ENCODE data around the gene GATC.

GATC gene

GRCh38 chr12:120413901-120414695 lies 32.1 kb upstream of the GATC start:
- H3K4me1 ChIP-seq (ENCODE audit: insufficient read depth, low read length), result peaks cover 6% of the 10 kb centered on the region; the same call in 1 of the 2 replicates
- H3K36me3 ChIP-seq (ENCODE audit: insufficient read depth, low read depth, low read length), result no peaks in the 10 kb centered on the region
- no peaks in the 10 kb centered on the region for H3K9me3 ChIP-seq (ENCODE audit: insufficient read depth, low read depth, low read length)
- H3K4me3 ChIP-seq (ENCODE audit: low read length), result peak overlapping the region; percentile 36; the same call in 1 of the 2 replicates
- H3K27me3 ChIP-seq (ENCODE audit: insufficient read depth, low read length), result no peaks in the 10 kb centered on the region
- H3K9ac ChIP-seq (ENCODE audit: low read depth, low read length), result peak overlapping the region; percentile 83
- H3K27ac ChIP-seq (ENCODE audit: low read length), result peak overlapping the region; percentile 67

DNA sequence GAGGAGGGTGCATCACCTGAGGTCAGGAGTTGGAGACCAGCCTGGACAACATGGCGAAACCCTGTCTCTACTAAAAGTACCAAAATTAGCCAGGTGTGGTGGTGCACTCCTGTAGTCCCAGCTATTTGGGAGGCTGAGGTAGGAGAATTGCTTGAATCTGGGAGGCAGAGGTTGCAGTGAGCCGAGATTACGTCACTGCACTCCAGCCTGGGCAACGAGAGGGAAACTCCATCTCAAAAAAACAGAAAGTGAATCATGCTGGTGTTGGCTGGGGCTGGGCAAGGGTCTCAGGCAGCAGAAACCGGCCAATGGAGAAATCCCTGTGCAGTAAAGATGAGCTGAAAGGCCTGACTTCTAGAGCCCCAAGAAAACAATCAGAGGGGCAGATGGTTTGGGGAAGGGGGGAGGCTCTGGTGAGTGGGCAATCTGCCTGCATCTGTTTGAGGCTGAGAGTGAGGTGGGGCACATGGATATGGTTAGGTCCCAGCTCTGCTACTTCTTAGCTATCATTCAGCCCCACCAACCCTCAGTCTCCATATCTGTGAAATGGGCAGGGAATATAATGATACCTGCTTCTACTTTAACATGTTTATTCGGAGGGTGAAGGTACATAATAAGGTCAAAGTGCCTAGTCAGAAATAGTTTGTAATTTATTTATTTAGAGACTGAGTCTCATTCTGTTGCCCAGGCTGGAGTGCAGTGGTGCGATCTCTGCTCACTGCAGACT lies 29.6 kb upstream of the GATC start:
- Histone ChIP-seq H3K4me1 (ENCODE audit: insufficient read depth, low read length) (peaks cover 6% of the 10 kb centered on the region; the same call in 1 of the 2 replicates), H3K36me3 (ENCODE audit: insufficient read depth, low read depth, low read length) (no peaks in the 10 kb centered on the region), H3K27ac (ENCODE audit: low read length) (no peak overlapping the region), H3K4me3 (ENCODE audit: low read length) (no peak overlapping the region), H3K9ac (ENCODE audit: low read depth, low read length) (no peak overlapping the region), H3K9me3 (ENCODE audit: insufficient read depth, low read depth, low read length) (no peaks in the 10 kb centered on the region), H3K27me3 (ENCODE audit: insufficient read depth, low read length) (no peaks in the 10 kb centered on the region)

GRCh38 chr12:120417917-120418580 lies 28.2 kb upstream of the GATC start:
- Histone ChIP-seq H3K4me1 (ENCODE audit: insufficient read depth, low read length) (peaks cover 6% of the 10 kb centered on the region; the same call in 1 of the 2 replicates), H3K27ac (ENCODE audit: low read length) (no peak overlapping the region), H3K9ac (ENCODE audit: low read depth, low read length) (no peak overlapping the region), H3K9me3 (ENCODE audit: insufficient read depth, low read depth, low read length) (no peaks in the 10 kb centered on the region), H3K4me3 (ENCODE audit: low read length) (no peak overlapping the region), H3K27me3 (ENCODE audit: insufficient read depth, low read length) (no peaks in the 10 kb centered on the region), H3K36me3 (ENCODE audit: insufficient read depth, low read depth, low read length) (no peaks in the 10 kb centered on the region)

GRCh38 chr12:120421701-120422100 lies 24.5 kb upstream of the GATC start:
- Histone ChIP-seq H3K4me3 (ENCODE audit: low read length) (no peak overlapping the region), H3K9me3 (ENCODE audit: insufficient read depth, low read depth, low read length) (no peaks in the 10 kb centered on the region), H3K4me1 (ENCODE audit: insufficient read depth, low read length) (no peaks in the 10 kb centered on the region), H3K36me3 (ENCODE audit: insufficient read depth, low read depth, low read length) (no peaks in the 10 kb centered on the region), H3K9ac (ENCODE audit: low read depth, low read length) (no peak overlapping the region), H3K27ac (ENCODE audit: low read length) (no peak overlapping the region), H3K27me3 (ENCODE audit: insufficient read depth, low read length) (no peaks in the 10 kb centered on the region)

DNA sequence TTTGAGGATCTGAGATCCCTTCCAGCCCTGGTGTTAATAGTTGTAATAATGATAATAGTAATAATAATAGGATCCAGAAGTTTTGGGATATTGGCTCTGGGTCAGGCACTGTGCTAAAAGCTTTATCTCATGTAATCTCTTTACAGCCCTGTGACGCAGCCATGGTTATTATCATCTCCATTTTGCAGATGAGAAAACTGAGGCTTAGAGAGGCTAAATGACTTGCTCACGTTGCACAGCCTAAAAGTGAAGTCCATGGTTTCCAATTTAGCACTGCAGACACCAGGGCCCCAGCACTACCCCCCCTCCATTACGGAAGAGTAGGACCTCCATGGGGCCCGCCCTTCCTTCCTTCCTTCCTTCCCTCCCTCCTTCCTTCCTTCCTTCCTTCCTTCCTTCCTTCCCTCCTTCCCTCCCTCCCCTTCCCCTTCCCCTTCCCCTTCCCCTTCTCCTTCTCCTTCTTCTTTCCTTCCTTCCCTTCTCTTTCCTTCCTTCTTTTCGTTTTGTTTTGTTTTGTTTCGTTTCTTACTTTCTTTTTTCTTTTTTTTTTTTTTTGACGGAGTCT lies 23.3 kb upstream of the GATC start:
- Histone ChIP-seq H3K4me1 (ENCODE audit: insufficient read depth, low read length) (no peaks in the 10 kb centered on the region), H3K27me3 (ENCODE audit: insufficient read depth, low read length) (no peaks in the 10 kb centered on the region), H3K27ac (ENCODE audit: low read length) (no peak overlapping the region), H3K9me3 (ENCODE audit: insufficient read depth, low read depth, low read length) (no peaks in the 10 kb centered on the region), H3K36me3 (ENCODE audit: insufficient read depth, low read depth, low read length) (no peaks in the 10 kb centered on the region), H3K4me3 (ENCODE audit: low read length) (no peak overlapping the region), H3K9ac (ENCODE audit: low read depth, low read length) (no peak overlapping the region)

DNA sequence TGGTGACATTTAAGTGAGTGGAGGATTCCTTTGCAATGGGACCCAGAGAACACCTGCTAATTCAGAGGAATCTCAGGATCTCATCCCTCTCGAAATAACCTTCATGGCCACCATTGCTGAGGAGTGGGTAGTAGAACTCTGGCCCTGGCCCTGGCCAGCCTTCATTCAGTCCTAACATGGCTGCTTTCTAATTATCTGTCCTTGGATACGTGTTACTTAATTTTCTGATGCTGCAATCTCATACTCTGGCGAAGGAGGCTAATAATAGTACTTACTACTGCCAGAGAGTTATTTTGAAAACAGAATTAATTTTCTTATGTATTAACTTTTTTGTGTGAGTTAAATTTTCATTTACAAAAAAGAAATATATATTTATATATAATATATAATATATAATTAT lies 20.4 kb upstream of the GATC start:
- no peak overlapping the region for H3K27ac ChIP-seq (ENCODE audit: low read length)
- no peaks in the 10 kb centered on the region for H3K9me3 ChIP-seq (ENCODE audit: insufficient read depth, low read depth, low read length)
- no peaks in the 10 kb centered on the region for H3K36me3 ChIP-seq (ENCODE audit: insufficient read depth, low read depth, low read length)
- no peaks in the 10 kb centered on the region for H3K4me1 ChIP-seq (ENCODE audit: insufficient read depth, low read length)
- no peaks in the 10 kb centered on the region for H3K27me3 ChIP-seq (ENCODE audit: insufficient read depth, low read length)
- no peak overlapping the region for H3K4me3 ChIP-seq (ENCODE audit: low read length)
- no peak overlapping the region for H3K9ac ChIP-seq (ENCODE audit: low read depth, low read length)

- Histone ChIP-seq H3K36me3 (ENCODE audit: insufficient read depth, low read depth, low read length) (no peaks in the 10 kb centered on the region), H3K9me3 (ENCODE audit: insufficient read depth, low read depth, low read length) (no peaks in the 10 kb centered on the region), H3K27ac (ENCODE audit: low read length) (no peak overlapping the region), H3K4me3 (ENCODE audit: low read length) (no peak overlapping the region), H3K27me3 (ENCODE audit: insufficient read depth, low read length) (no peaks in the 10 kb centered on the region), H3K4me1 (ENCODE audit: insufficient read depth, low read length) (no peaks in the 10 kb centered on the region), H3K9ac (ENCODE audit: low read depth, low read length) (no peak overlapping the region)
Measured at GRCh38 chr12:120428597-120429229, 17.5 kb upstream of the GATC start.

DNA sequence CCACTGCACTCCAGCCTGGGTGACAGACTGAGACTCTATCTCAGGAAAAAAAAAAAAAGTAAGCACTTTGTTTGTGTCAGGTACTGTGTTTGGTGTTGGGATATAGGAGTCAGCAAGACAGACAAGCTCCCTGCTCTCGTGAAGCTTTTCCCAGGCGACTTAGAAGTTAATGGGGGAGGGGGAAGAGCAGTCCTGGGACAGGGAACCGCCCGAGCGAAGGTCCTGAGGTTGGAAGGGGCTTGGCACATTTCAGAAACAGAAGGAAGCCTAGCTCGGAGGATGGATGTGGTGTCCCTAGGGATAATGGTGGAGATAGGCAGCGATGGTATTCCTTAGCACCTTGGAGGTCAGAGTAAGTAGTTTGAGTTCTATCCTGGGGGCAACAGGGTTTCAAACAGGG lies 16.9 kb upstream of the GATC start:
- Histone ChIP-seq H3K27ac (ENCODE audit: low read length) (no peak overlapping the region), H3K4me1 (ENCODE audit: insufficient read depth, low read length) (no peaks in the 10 kb centered on the region), H3K9me3 (ENCODE audit: insufficient read depth, low read depth, low read length) (no peaks in the 10 kb centered on the region), H3K27me3 (ENCODE audit: insufficient read depth, low read length) (no peaks in the 10 kb centered on the region), H3K4me3 (ENCODE audit: low read length) (no peak overlapping the region), H3K9ac (ENCODE audit: low read depth, low read length) (no peak overlapping the region), H3K36me3 (ENCODE audit: insufficient read depth, low read depth, low read length) (no peaks in the 10 kb centered on the region)

GRCh38 chr12:120432772-120433525 lies 13.3 kb upstream of the GATC start:
- H3K27me3 ChIP-seq (ENCODE audit: insufficient read depth, low read length), result no peaks in the 10 kb centered on the region

DNA sequence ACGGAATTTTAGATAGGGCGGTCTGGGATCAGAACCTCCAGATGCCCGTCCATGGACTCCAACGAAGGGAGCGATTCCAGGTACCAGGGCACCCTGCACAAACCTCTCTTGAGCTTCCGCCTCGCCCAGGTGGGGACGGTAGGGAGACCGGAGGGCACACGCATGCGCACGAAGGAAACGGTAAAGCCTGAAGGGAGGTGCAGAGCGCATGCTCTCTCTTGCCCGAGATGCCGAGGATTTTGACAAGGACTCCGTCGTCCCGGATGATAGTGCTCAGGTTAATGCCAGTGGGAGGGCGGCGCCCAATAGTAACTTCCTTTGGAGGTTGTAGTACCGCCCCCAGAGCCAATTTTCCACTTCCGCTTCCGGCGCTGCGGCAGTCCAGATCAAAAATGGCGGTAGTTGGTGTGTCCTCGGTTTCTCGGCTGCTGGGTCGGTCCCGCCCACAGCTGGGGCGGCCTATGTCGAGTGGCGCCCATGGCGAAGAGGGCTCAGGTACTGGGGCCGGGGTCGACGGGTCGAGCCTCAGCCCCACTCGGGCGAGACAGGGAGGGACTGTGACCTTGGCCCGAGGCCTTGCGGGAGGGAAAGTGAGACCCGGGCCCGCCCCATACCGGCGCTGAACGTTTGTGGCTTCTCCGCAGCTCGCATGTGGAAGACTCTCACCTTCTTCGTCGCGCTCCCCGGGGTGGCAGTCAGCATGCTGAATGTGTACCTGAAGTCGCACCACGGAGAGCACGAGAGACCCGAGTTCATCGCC lies 8.3 kb upstream of the GATC start, which contains the start of gene COX6A1:
Gene COX6A1 (plus strand): TSS at position 379 of the 760 bp plus-strand sequence. CDS start 14 bp downstream, at position 393.
- H3K36me3 ChIP-seq (ENCODE audit: insufficient read depth, low read depth, low read length), result peaks cover 24% of the 10 kb centered on the region

More at GRCh38 chr12:120432772-120433525, 13.3 kb upstream of the GATC start:
- Histone ChIP-seq H3K27ac (ENCODE audit: low read length) (no peak overlapping the region), H3K36me3 (ENCODE audit: insufficient read depth, low read depth, low read length) (no peaks in the 10 kb centered on the region), H3K9ac (ENCODE audit: low read depth, low read length) (no peak overlapping the region), H3K4me1 (ENCODE audit: insufficient read depth, low read length) (no peaks in the 10 kb centered on the region), H3K9me3 (ENCODE audit: insufficient read depth, low read depth, low read length) (no peaks in the 10 kb centered on the region), H3K4me3 (ENCODE audit: low read length) (no peak overlapping the region)

More for the DNA sequence above, 8.3 kb upstream of the GATC start, which contains the start of gene COX6A1:
- Histone ChIP-seq H3K9me3 (ENCODE audit: insufficient read depth, low read depth, low read length) (no peaks in the 10 kb centered on the region), H3K4me3 (ENCODE audit: low read length) (peak within 1 kb of the TSS; percentile 83), H3K27ac (ENCODE audit: low read length) (peak within 1 kb of the TSS; percentile 20), H3K27me3 (ENCODE audit: insufficient read depth, low read length) (no peaks in the 10 kb centered on the region), H3K9ac (ENCODE audit: low read depth, low read length) (peak within 1 kb of the TSS; percentile 89), H3K4me1 (ENCODE audit: insufficient read depth, low read length) (peaks cover 3% of the 10 kb centered on the region; the same call in 1 of the 2 replicates)
